Measurements from ENCODE around the gene SNRNP200.

Gene SNRNP200

GRCh38 chr2:96273763-96274162 lies 31.6 kb downstream of the SNRNP200 start:
- DNase-seq, result no peak

GRCh38 chr2:96271995-96272394 lies 33.4 kb downstream of the SNRNP200 start:
- DNase-seq, result no peak

- DNase-seq, result peak; percentile 49 to 76 (median 61)
Measured at GRCh38 chr2:96267159-96267971, 38.0 kb downstream of the SNRNP200 start.

- DNase-seq, result peak; percentile 99
Measured at GRCh38 chr2:96265840-96266679, 39.3 kb downstream of the SNRNP200 start, which contains the start of the genes CIAO1 and TMEM127. CIAO1 (plus strand) TSS chr2:96266225; CDS start chr2:96266351, 126 bp downstream. TMEM127 (minus strand) TSS chr2:96265997; CDS start chr2:96265381, 616 bp downstream.

- peak in 3 of 4 experiments; percentile 15 to 57 (median 34) for DNase-seq
Measured at GRCh38 chr2:96265349-96265839, 40.0 kb downstream of the SNRNP200 start.

- DNase-seq, result peak; percentile 41 to 64 (median 52)
Measured at GRCh38 chr2:96264656-96265348, 40.5 kb downstream of the SNRNP200 start.

GRCh38 chr2:96264086-96264485 lies 41.3 kb downstream of the SNRNP200 start:
- DNase-seq, result no peak

- DNase-seq, result no peak
Measured at GRCh38 chr2:96262306-96262705, 43.0 kb downstream of the SNRNP200 start.

- no peak for DNase-seq
Measured at GRCh38 chr2:96261328-96262003, 43.9 kb downstream of the SNRNP200 start.

GRCh38 chr2:96260387-96261260 lies 44.7 kb downstream of the SNRNP200 start:
- peak; percentile 85 to 94 (median 88) for DNase-seq

- peak in 2 of 4 experiments; percentile 31 to 51 for DNase-seq
Measured at GRCh38 chr2:96259497-96259921, 45.8 kb downstream of the SNRNP200 start.

- peak in 1 of 4 experiments; percentile 22 for DNase-seq
Measured at GRCh38 chr2:96258166-96259022, 47.0 kb downstream of the SNRNP200 start.

- peak; percentile 67 to 90 (median 82) for DNase-seq
Measured at GRCh38 chr2:96257744-96258143, 47.6 kb downstream of the SNRNP200 start.

GRCh38 chr2:96256611-96257113 lies 48.7 kb downstream of the SNRNP200 start:
- DNase-seq, result peak; percentile 21 to 69 (median 56)

GRCh38 chr2:96254571-96254970 lies 50.8 kb downstream of the SNRNP200 start:
- no peak for DNase-seq

GRCh38 chr2:96253006-96253405 lies 52.3 kb downstream of the SNRNP200 start:
- DNase-seq, result no peak

GRCh38 chr2:96252526-96252925 lies 52.8 kb downstream of the SNRNP200 start:
- no peak for DNase-seq

- DNase-seq, result peak in 2 of 4 experiments; percentile 28 to 44
Measured at GRCh38 chr2:96251721-96252292, 53.5 kb downstream of the SNRNP200 start.

- no peak for DNase-seq
Measured at GRCh38 chr2:96250188-96250587, 55.2 kb downstream of the SNRNP200 start.

Data from suppressor macrophage (primary cell).